IMR-90 (cell line): ENCODE measurements around the gene HIPK1. TPM values are rescaled to one million over a fixed set of nuclear protein-coding genes. Genes with fewer than 3 reads are reported as not detected.

ENCODE experiments used
- ATAC-seq: fragments of 200-7000 bp; cut with Tn5 transposase; 2 replicates; pipeline ENCODE4 v1.9.1; 2020; ENCODE audit warnings: low read depth, mild to moderate bottlenecking, moderate library complexity
- BruUV-seq: library from RNA; stranded (reverse); fragments of 400-500 nt; replicated peaks from 2 replicates; lab custom pipeline; 2021; lab: Mats Ljungman, UMichigan
- CTCF ChIA-PET: fragments of 300-600 bp; formaldehyde crosslinking; extraction: SDS; loops from one replicate; lab custom pipeline; 2021; ENCODE audit warnings: antibody characterized with exemption; lab: Yijun Ruan, JAX
- POLR2A ChIA-PET: fragments of 300-600 bp; sonication (Branson Sonifier 250); formaldehyde crosslinking; loops from one replicate; lab custom pipeline; 2022; ENCODE audit warnings: antibody characterized with exemption; ENCODE audit not compliant: unreplicated experiment; lab: Charles Lee
- DNase-seq: peaks from one replicate; pipeline ENCODE4 v3.0.0; 2013
- H2AFZ ChIP-seq: replicated peaks from 2 replicates; pipeline ENCODE3; 2013; ENCODE audit warnings: low read length, mild to moderate bottlenecking; ENCODE audit not compliant: poor library complexity
- H2AK5ac ChIP-seq: 2 replicates; pipeline ENCODE4 v1.6.1; 2013; ENCODE audit warnings: low read depth, low read length, inconsistent platforms
- H2AK9ac ChIP-seq: replicated peaks from 2 replicates; pipeline ENCODE3; 2013; ENCODE audit warnings: mild to moderate bottlenecking, low read depth, low read length, moderate library complexity; ENCODE audit not compliant: poor library complexity
- H2BK120ac ChIP-seq: 2 replicates; pipeline ENCODE4 v1.6.1; 2013; ENCODE audit warnings: low read depth, low read length, inconsistent platforms
- H2BK15ac ChIP-seq: 3 replicates; pipeline ENCODE4 v1.6.1; 2013; ENCODE audit warnings: low read depth, low read length, inconsistent platforms
- H2BK20ac ChIP-seq: 2 replicates; pipeline ENCODE4 v1.6.1; 2013; ENCODE audit warnings: low read depth, mild to moderate bottlenecking, inconsistent platforms, low read length, moderate library complexity
- H2BK5ac ChIP-seq: 2 replicates; pipeline ENCODE4 v1.6.1; 2013; ENCODE audit warnings: mild to moderate bottlenecking, low read depth, low read length, inconsistent platforms; ENCODE audit not compliant: poor library complexity, severe bottlenecking
- H3K14ac ChIP-seq: replicated peaks from 2 replicates; pipeline ENCODE4 v1.6.1; 2013; ENCODE audit warnings: low read depth, low read length, inconsistent platforms
- H3K18ac ChIP-seq: 2 replicates; pipeline ENCODE4 v1.6.1; 2013; ENCODE audit warnings: low read depth, low read length, control low read depth
- H3K23ac ChIP-seq: 2 replicates; pipeline ENCODE4 v1.6.1; 2013; ENCODE audit warnings: low read depth, low read length, inconsistent platforms
- H3K27ac ChIP-seq: 2 replicates; pipeline ENCODE4 v1.5.1; 2013; ENCODE audit warnings: mild to moderate bottlenecking, control low read depth, low read length; ENCODE audit not compliant: insufficient read depth
- H3K27me3 ChIP-seq: 2 replicates; pipeline ENCODE4 v1.6.1; 2013; ENCODE audit warnings: low read length; ENCODE audit not compliant: control insufficient read depth, insufficient read depth
- H3K36me3 ChIP-seq: 2 replicates; pipeline ENCODE4 v1.6.1; 2013; ENCODE audit warnings: low read length, mixed read lengths; ENCODE audit not compliant: control insufficient read depth, insufficient read depth
- H3K4ac ChIP-seq: 2 replicates; pipeline ENCODE4 v1.6.1; 2013; ENCODE audit warnings: low read depth, low read length, inconsistent platforms
- H3K4me1 ChIP-seq: 2 replicates; pipeline ENCODE4 v1.6.1; 2013; ENCODE audit warnings: low read length, mixed read lengths; ENCODE audit not compliant: control insufficient read depth, insufficient read depth
- H3K4me2 ChIP-seq: 2 replicates; pipeline ENCODE4 v1.6.1; 2013; ENCODE audit warnings: low read depth, mild to moderate bottlenecking, control low read depth, low read length, moderate library complexity
- H3K4me3 ChIP-seq: 2 replicates; pipeline ENCODE4 v1.5.1; 2013; ENCODE audit warnings: low read depth, mild to moderate bottlenecking, control low read depth, low read length, moderate library complexity; ENCODE audit not compliant: insufficient read depth
- H3K56ac ChIP-seq: 2 replicates; pipeline ENCODE4 v1.6.1; 2013; ENCODE audit warnings: low read length, inconsistent platforms; ENCODE audit not compliant: insufficient read depth; ENCODE audit errors: extremely low read depth
- H3K79me1 ChIP-seq, 2 experiments: 2 replicates each; pipeline ENCODE4 v1.6.1; 2013; ENCODE audit warnings: low read length in 2 of 2, inconsistent platforms in 1 of 2, low read depth in 1 of 2
- H3K9ac ChIP-seq: 2 replicates; pipeline ENCODE4 v1.6.1; 2013; ENCODE audit warnings: low read depth, low read length, control low read depth
- H3K9me1 ChIP-seq: 2 replicates; pipeline ENCODE4 v1.6.1; 2013; ENCODE audit warnings: low read length, inconsistent platforms; ENCODE audit not compliant: insufficient read depth
- H3K9me3 ChIP-seq: 2 replicates; pipeline ENCODE4 v1.6.1; 2013; ENCODE audit warnings: low read length; ENCODE audit not compliant: control insufficient read depth, insufficient read depth
- H4K20me1 ChIP-seq: 2 replicates; pipeline ENCODE4 v1.6.1; 2013; ENCODE audit warnings: low read length, inconsistent platforms; ENCODE audit not compliant: insufficient read depth
- H4K5ac ChIP-seq: 2 replicates; pipeline ENCODE4 v1.6.1; 2013; ENCODE audit warnings: mild to moderate bottlenecking, low read depth, low read length, control low read depth
- H4K8ac ChIP-seq, 2 experiments: 2 replicates each; pipeline ENCODE4 v1.6.1; 2013; ENCODE audit warnings: low read depth in 2 of 2, low read length in 2 of 2, control low read depth in 1 of 2, inconsistent platforms in 1 of 2
- H4K91ac ChIP-seq: 2 replicates; pipeline ENCODE4 v1.6.1; 2013; ENCODE audit warnings: low read depth, low read length, inconsistent platforms; ENCODE audit not compliant: insufficient read depth
- CEBPB ChIP-seq: IDR thresholded peaks from 2 replicates; pipeline ENCODE4 v1.6.1; 2012; ENCODE audit warnings: low read depth, low read length, improper control_type of control experiment
- CHD1 ChIP-seq: IDR thresholded peaks from 2 replicates; pipeline ENCODE4 v1.6.1; 2012; ENCODE audit warnings: low read depth, low read length, improper control_type of control experiment
- FOS ChIP-seq: fragments of 150-350 bp; IDR thresholded peaks from 2 replicates; pipeline ENCODE4 v1.6.1; 2016; ENCODE audit warnings: low read depth, low read length
- MAFK ChIP-seq: IDR thresholded peaks from 2 replicates; pipeline ENCODE4 v1.6.1; 2012; ENCODE audit warnings: low read depth, low read length, improper control_type of control experiment
- MAZ ChIP-seq: IDR thresholded peaks from 2 replicates; pipeline ENCODE4 v1.6.1; 2012; ENCODE audit warnings: low read depth, mild to moderate bottlenecking, low read length, improper control_type of control experiment, moderate library complexity, borderline replicate concordance
- MXI1 ChIP-seq: IDR thresholded peaks from 2 replicates; pipeline ENCODE4 v1.6.1; 2012; ENCODE audit warnings: low read depth, mild to moderate bottlenecking, low read length, moderate library complexity, borderline replicate concordance
- NFE2L2 ChIP-seq: fragments of 150-350 bp; IDR thresholded peaks from 2 replicates; pipeline ENCODE4 v1.6.1; 2016; ENCODE audit warnings: low read depth, mild to moderate bottlenecking, low read length
- RAD21 ChIP-seq: IDR thresholded peaks from 2 replicates; pipeline ENCODE4 v1.6.1; 2012; ENCODE audit warnings: low read length, improper control_type of control experiment
- RCOR1 ChIP-seq: IDR thresholded peaks from 2 replicates; pipeline ENCODE4 v1.6.1; 2012; ENCODE audit warnings: mild to moderate bottlenecking, low read length, improper control_type of control experiment; ENCODE audit not compliant: insufficient replicate concordance
- RFX5 ChIP-seq: IDR thresholded peaks from 2 replicates; pipeline ENCODE4 v1.8.0; 2012; ENCODE audit warnings: low read depth, mild to moderate bottlenecking, low read length, moderate library complexity
- SMC3 ChIP-seq: fragments of 150-350 bp; IDR thresholded peaks from 2 replicates; pipeline ENCODE4 v1.6.1; 2016; ENCODE audit warnings: low read depth, mild to moderate bottlenecking, antibody characterized with exemption, low read length, moderate library complexity
- USF2 ChIP-seq: fragments of 150-350 bp; IDR thresholded peaks from 2 replicates; pipeline ENCODE4 v1.6.1; 2017; ENCODE audit warnings: mild to moderate bottlenecking, antibody characterized with exemption, low read length, low read depth
- WGBS, 2 experiments: methylation state at CpG; one replicate each; pipeline versions ENCODE4 v1.1.5 to v1.1.7; 2013; ENCODE audit warnings: missing lambda C conversion rate in 2 of 2; ENCODE audit not compliant: insufficient read length in 1 of 2; ENCODE audit errors: extremely low coverage in 2 of 2; 5-methylcytosine and 5-hydroxymethylcytosine counted together
- dilution Hi-C: fragments of 300-500 bp; cut with HindIII; formaldehyde crosslinking; loops from one replicate; pipeline ENCODE4 v1.14.3; 2018; ENCODE audit warnings: low sequenced_read_pairs; ENCODE audit not compliant: unreplicated experiment
- in situ Hi-C: fragments of 300-500 bp; cut with MboI; formaldehyde crosslinking; loops from 3 replicates; pipeline ENCODE4 v1.14.3; 2019; ENCODE audit warnings: low sequenced_read_pairs, inconsistent platforms, mixed read lengths
- intact Hi-C: fragments of 100-400 bp; cut with micrococcal nuclease; formaldehyde crosslinking; loops from 2 replicates; pipeline ENCODE4 v1.10.0; 2022
- polyA plus RNA-seq, 3 experiments: library from polyadenylated mRNA; depleted of rRNA; stranded (reverse); fragments of >200 nt; gene quantifications; 2 replicates each; pipeline ENCODE4 v1.2.3, GENCODE V29; 2012; ENCODE audit warnings: low replicate concordance in 1 of 3
- total RNA-seq: library from RNA; depleted of rRNA; stranded (reverse); fragments of >200 nt; gene quantifications from 2 replicates; pipeline ENCODE4 v1.2.3, GENCODE V29; 2012

HIPK1 gene
- total and polyA plus RNA-seq, 2 of the 4 experiments (the other 2 are of a cell fraction) = 15.3 to 33.9 TPM

- H2AFZ ChIP-seq = no peak overlapping the region
- H3K18ac ChIP-seq = no peak overlapping the region
- H3K23ac ChIP-seq = no peak overlapping the region
- no peaks in the 10 kb centered on the region for H3K9me3 ChIP-seq
- no TSS peak for BruUV-seq
- no peak overlapping the region for H3K56ac ChIP-seq
- no peak overlapping the region for H3K4ac ChIP-seq
- H3K4me1 ChIP-seq = no peaks in the 10 kb centered on the region
- H3K4me2 ChIP-seq = no peak overlapping the region
- intact Hi-C loops = no loop called here
- no peak overlapping the region for H3K14ac ChIP-seq
- H4K8ac ChIP-seq = no peak overlapping the region
- in situ Hi-C loops = no loop called here
- peaks cover 8% of the 10 kb centered on the region for H3K36me3 ChIP-seq
- H3K79me1 ChIP-seq = no peaks in the 10 kb centered on the region
- no peak overlapping the region for H4K5ac ChIP-seq
- H3K9me1 ChIP-seq = no peaks in the 10 kb centered on the region
- TF ChIP-seq CHD1 (no peak), NFE2L2 (no peak), CEBPB (no peak), USF2 (no peak), RCOR1 (no peak), RAD21 (no peak), MAZ (no peak), RFX5 (no peak), SMC3 (no peak), FOS (no peak), MXI1 (no peak), MAFK (no peak)
- H4K91ac ChIP-seq = no peak overlapping the region
- H2BK15ac ChIP-seq = no peak overlapping the region
- no peaks in the 10 kb centered on the region for H4K20me1 ChIP-seq
- dilution Hi-C loops = no loop called here
- H2AK5ac ChIP-seq = no peak overlapping the region
- no peak overlapping the region for H2AK9ac ChIP-seq
- CTCF ChIA-PET = interaction anchor here (0.9 kb wide), 1 partner anchor 12 kb away, joined by 3 read pairs; no protein-coding TSS in a partner anchor
- no peak overlapping the region for H2BK20ac ChIP-seq
- H3K4me3 ChIP-seq = no peak overlapping the region
- no peak overlapping the region for H2BK120ac ChIP-seq
- no peak overlapping the region for H2BK5ac ChIP-seq
- 90% methylated on average over 7 of the region's 11 CpGs; no CpG with 5 or more reads in 1 of the 2 experiments for WGBS, 2 experiments
- ATAC-seq (no peak), DNase-seq (no peak)
- H3K27me3 ChIP-seq = no peaks in the 10 kb centered on the region
- no peak overlapping the region for H3K27ac ChIP-seq
- no peak overlapping the region for H3K9ac ChIP-seq
- POLR2A ChIA-PET = no interaction called here
These were observed 37.4 kb upstream of the HIPK1 start for GRCh38 chr1:113891631-113892220.
